H9 (cell line): ENCODE data around the gene KLHL13. TPM values are rescaled to one million over a fixed set of nuclear protein-coding genes. Genes with fewer than 3 reads are reported as not detected.

ENCODE experiments used
- DNase-seq: peaks from one replicate; pipeline ENCODE4 v3.0.0-alpha.2; 2017
- H2AFZ ChIP-seq: one replicate; pipeline ENCODE4 v1.6.1; 2013; ENCODE audit warnings: mild to moderate bottlenecking, low read length, control low read depth, moderate library complexity
- H2AK5ac ChIP-seq: 2 replicates; pipeline ENCODE4 v1.6.1; 2013; ENCODE audit warnings: low read length, control low read depth, mixed read lengths; ENCODE audit not compliant: insufficient read length
- H2BK120ac ChIP-seq: one replicate; pipeline ENCODE4 v1.6.1; 2013; ENCODE audit warnings: low read depth, mild to moderate bottlenecking, low read length, control low read depth, inconsistent platforms; ENCODE audit not compliant: poor library complexity, severe bottlenecking
- H2BK12ac ChIP-seq: 2 replicates; pipeline ENCODE4 v1.6.1; 2013; ENCODE audit warnings: low read length, control low read depth, mixed read lengths, low read depth; ENCODE audit not compliant: insufficient read length
- H2BK15ac ChIP-seq: 2 replicates; pipeline ENCODE4 v1.6.1; 2013; ENCODE audit warnings: low read depth, low read length, control low read depth
- H2BK20ac ChIP-seq: one replicate; pipeline ENCODE4 v1.6.1; 2013; ENCODE audit warnings: low read depth, mild to moderate bottlenecking, low read length, control low read depth, inconsistent platforms; ENCODE audit not compliant: poor library complexity, severe bottlenecking
- H2BK5ac ChIP-seq: 2 replicates; pipeline ENCODE4 v1.6.1; 2013; ENCODE audit warnings: low read length, control low read depth, mixed read lengths; ENCODE audit not compliant: insufficient read length
- H3K14ac ChIP-seq: 2 replicates; pipeline ENCODE4 v1.6.1; 2013; ENCODE audit warnings: low read length, control low read depth; ENCODE audit not compliant: insufficient read depth
- H3K18ac ChIP-seq: 2 replicates; pipeline ENCODE4 v1.6.1; 2013; ENCODE audit warnings: low read depth, mild to moderate bottlenecking, mixed read lengths, low read length, control low read depth; ENCODE audit not compliant: insufficient read length
- H3K23ac ChIP-seq: 2 replicates; pipeline ENCODE4 v1.6.1; 2013; ENCODE audit warnings: low read length, control low read depth, mixed read lengths, low read depth; ENCODE audit not compliant: insufficient read length
- H3K23me2 ChIP-seq: 2 replicates; pipeline ENCODE4 v1.6.1; 2013; ENCODE audit warnings: low read depth, mild to moderate bottlenecking, mixed read lengths, low read length, control low read depth; ENCODE audit not compliant: insufficient read length, poor library complexity, severe bottlenecking
- H3K27ac ChIP-seq: 2 replicates; pipeline ENCODE4 v1.5.1; 2013; ENCODE audit warnings: low read length, control low read depth, mixed read lengths, low read depth; ENCODE audit not compliant: insufficient read length
- H3K27me3 ChIP-seq: 2 replicates; pipeline ENCODE4 v1.6.1; 2013; ENCODE audit warnings: low read length, control low read depth, inconsistent platforms; ENCODE audit not compliant: insufficient read depth
- H3K4ac ChIP-seq: 2 replicates; pipeline ENCODE4 v1.6.1; 2013; ENCODE audit warnings: low read depth, mild to moderate bottlenecking, control low read depth, inconsistent platforms, low read length, moderate library complexity
- H3K4me1 ChIP-seq: 2 replicates; pipeline ENCODE4 v1.6.1; 2013; ENCODE audit warnings: low read length, control low read depth, inconsistent platforms; ENCODE audit not compliant: insufficient read depth
- H3K4me2 ChIP-seq: 2 replicates; pipeline ENCODE4 v1.6.1; 2013; ENCODE audit warnings: low read length, control low read depth, mixed read lengths; ENCODE audit not compliant: insufficient read length, insufficient read depth
- H3K56ac ChIP-seq: 2 replicates; pipeline ENCODE4 v1.6.1; 2013; ENCODE audit warnings: low read depth, mild to moderate bottlenecking, mixed read lengths, low read length, control low read depth; ENCODE audit not compliant: insufficient read length
- H3K79me1 ChIP-seq: 2 replicates; pipeline ENCODE4 v1.6.1; 2013; ENCODE audit warnings: low read depth, mild to moderate bottlenecking, moderate library complexity, low read length, control low read depth, inconsistent platforms; ENCODE audit not compliant: insufficient read depth, poor library complexity, severe bottlenecking
- H3K79me2 ChIP-seq: 2 replicates; pipeline ENCODE4 v1.6.1; 2013; ENCODE audit warnings: low read length, control low read depth, inconsistent platforms; ENCODE audit not compliant: insufficient read depth
- H3K9ac ChIP-seq: 2 replicates; pipeline ENCODE4 v1.6.1; 2013; ENCODE audit warnings: low read length, control low read depth, mixed read lengths; ENCODE audit not compliant: insufficient read length; ENCODE audit errors: extremely low read depth
- H3K9me3 ChIP-seq: one replicate; pipeline ENCODE4 v1.6.1; 2013; ENCODE audit warnings: low read depth, low read length, inconsistent platforms; ENCODE audit not compliant: control insufficient read depth
- H3T11ph ChIP-seq: one replicate; pipeline ENCODE4 v1.6.1; 2013; ENCODE audit warnings: mild to moderate bottlenecking, low read length, control low read depth, inconsistent platforms
- H4K20me1 ChIP-seq: one replicate; pipeline ENCODE4 v1.6.1; 2013; ENCODE audit not compliant: control insufficient read depth, insufficient read length, insufficient read depth
- H4K5ac ChIP-seq: 2 replicates; pipeline ENCODE4 v1.6.1; 2013; ENCODE audit warnings: low read depth, mild to moderate bottlenecking, mixed read lengths, low read length, control low read depth; ENCODE audit not compliant: insufficient read length
- H4K8ac ChIP-seq: replicated peaks from 2 replicates; pipeline ENCODE4 v1.6.1; 2013; ENCODE audit warnings: low read length, control low read depth, mixed read lengths, low read depth; ENCODE audit not compliant: insufficient read length
- H4K91ac ChIP-seq: 2 replicates; pipeline ENCODE4 v1.6.1; 2013; ENCODE audit warnings: low read depth, mild to moderate bottlenecking, moderate library complexity, mixed read lengths, low read length, control low read depth; ENCODE audit not compliant: insufficient read length
- H3K27ac Mint-ChIP-seq, 3 experiments: 2 replicates in 2 of 3; 3 replicates in 1 of 3; pipeline ENCODE4 v1.8.0; 2020 to 2021; ENCODE audit warnings: mixed read lengths in 3 of 3, mild to moderate bottlenecking in 1 of 3, moderate library complexity in 1 of 3
- H3K27me3 Mint-ChIP-seq: 2 replicates; pipeline ENCODE4 v1.8.0; 2021; ENCODE audit warnings: low read depth, mild to moderate bottlenecking, moderate library complexity, mixed read lengths
- H3K36me3 Mint-ChIP-seq, 3 experiments: 2 replicates in 2 of 3; 3 replicates in 1 of 3; pipeline ENCODE4 v1.8.0; 2020 to 2021; ENCODE audit warnings: low read depth in 3 of 3, mixed read lengths in 3 of 3; ENCODE audit not compliant: insufficient read depth in 1 of 3
- H3K4me1 Mint-ChIP-seq, 2 experiments: 2 replicates each; pipeline ENCODE4 v1.8.0; 2020; ENCODE audit warnings: mixed read lengths in 2 of 2
- H3K4me3 Mint-ChIP-seq, 2 experiments: 2 replicates in 1 of 2; 3 replicates in 1 of 2; pipeline ENCODE4 v1.8.0; 2020 to 2021; ENCODE audit warnings: mild to moderate bottlenecking in 2 of 2, mixed read lengths in 2 of 2, moderate library complexity in 1 of 2
- H3K9me3 Mint-ChIP-seq, 2 experiments: 2 replicates in 1 of 2; 3 replicates in 1 of 2; pipeline ENCODE4 v1.8.0; 2020; ENCODE audit warnings: mild to moderate bottlenecking in 2 of 2, mixed read lengths in 2 of 2, moderate library complexity in 1 of 2
- WGBS: extraction: QIAGEN DNeasy Blood & Tissue Kit; methylation state at CpG from one replicate; pipeline ENCODE4 v1.1.7; 2013; ENCODE audit warnings: missing lambda C conversion rate, low lambda C conversion rate, mixed read lengths; ENCODE audit not compliant: insufficient read length; ENCODE audit errors: extremely low coverage; 5-methylcytosine and 5-hydroxymethylcytosine counted together
- total RNA-seq: library from RNA; stranded (reverse); gene quantifications from 2 replicates; pipeline ENCODE4 v1.2.1, GENCODE V29; 2021
- TF ChIP-seq, protein P1 (sequence below): fragments of 200-600 bp; sonication (generic); conservative IDR thresholded peaks from 3 replicates; pipeline ENCODE4 v1.8.0; 2021; ENCODE audit warnings: antibody characterized with exemption, mild to moderate bottlenecking

The KLHL13 gene
- total RNA-seq, 1 experiment from 2014 or later: 4.1 TPM

DNA sequence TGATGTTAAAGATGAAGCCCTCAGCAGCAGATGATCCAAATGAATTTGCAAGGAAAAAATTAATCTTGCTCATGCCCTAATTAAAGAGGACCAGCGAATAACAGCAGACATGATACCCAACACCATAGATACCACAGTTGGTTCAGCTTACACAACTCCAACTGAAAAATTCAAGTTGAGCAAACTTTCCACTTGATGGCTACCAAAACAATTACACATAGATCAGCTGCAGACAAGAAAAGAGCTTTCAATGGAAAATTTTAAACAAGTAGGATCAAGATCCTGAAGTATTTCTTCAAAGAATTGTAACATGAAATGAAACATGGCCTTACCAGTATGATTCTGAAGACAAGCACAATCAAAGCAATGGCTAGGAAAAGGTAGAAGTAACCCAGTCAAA, 90.0 kb downstream of the KLHL13 start:
- Histone ChIP-seq H3K27me3 (no peaks in the 10 kb centered on the region), H3K4me2 (no peak overlapping the region), H4K20me1 (no peaks in the 10 kb centered on the region), H3K4ac (no peak overlapping the region), H2BK5ac (no peak overlapping the region), H3K9me3 (peaks cover 18% of the 10 kb centered on the region), H2AFZ (no peak overlapping the region), H3K23me2 (no peaks in the 10 kb centered on the region), H3K18ac (no peak overlapping the region), H3K14ac (no peak overlapping the region), H2BK15ac (no peak overlapping the region), H2BK20ac (no peak overlapping the region), H4K5ac (no peak overlapping the region), H4K8ac (no peak overlapping the region), H3K79me2 (no peaks in the 10 kb centered on the region), H2AK5ac (no peak overlapping the region), H3K27ac (no peak overlapping the region), H2BK120ac (no peak overlapping the region), H3K56ac (no peak overlapping the region), H3K23ac (no peak overlapping the region), H3K9ac (no peak overlapping the region), H4K91ac (no peak overlapping the region), H3T11ph (no peak overlapping the region), H3K79me1 (no peaks in the 10 kb centered on the region), H2BK12ac (no peak overlapping the region), H3K4me1 (no peaks in the 10 kb centered on the region)
- no peak overlapping the region for H3K4me3 Mint-ChIP-seq
- H3K27me3 Mint-ChIP-seq: no peaks in the 10 kb centered on the region; the same call in 1 of the 2 replicates
- no peak overlapping the region for H3K27ac Mint-ChIP-seq
- DNase-seq: no peak
- peaks cover 0 to 4% of the 10 kb centered on the region in 2 experiments; a peak in 1 of 4 replicates for H3K4me1 Mint-ChIP-seq
- peaks cover 3 to 5% (median 3%) of the 10 kb centered on the region in 3 experiments; a peak in 4 of 7 replicates for H3K36me3 Mint-ChIP-seq
- peaks cover 10 to 67% of the 10 kb centered on the region in 2 experiments for H3K9me3 Mint-ChIP-seq
- TF ChIP-seq, protein P1, sequence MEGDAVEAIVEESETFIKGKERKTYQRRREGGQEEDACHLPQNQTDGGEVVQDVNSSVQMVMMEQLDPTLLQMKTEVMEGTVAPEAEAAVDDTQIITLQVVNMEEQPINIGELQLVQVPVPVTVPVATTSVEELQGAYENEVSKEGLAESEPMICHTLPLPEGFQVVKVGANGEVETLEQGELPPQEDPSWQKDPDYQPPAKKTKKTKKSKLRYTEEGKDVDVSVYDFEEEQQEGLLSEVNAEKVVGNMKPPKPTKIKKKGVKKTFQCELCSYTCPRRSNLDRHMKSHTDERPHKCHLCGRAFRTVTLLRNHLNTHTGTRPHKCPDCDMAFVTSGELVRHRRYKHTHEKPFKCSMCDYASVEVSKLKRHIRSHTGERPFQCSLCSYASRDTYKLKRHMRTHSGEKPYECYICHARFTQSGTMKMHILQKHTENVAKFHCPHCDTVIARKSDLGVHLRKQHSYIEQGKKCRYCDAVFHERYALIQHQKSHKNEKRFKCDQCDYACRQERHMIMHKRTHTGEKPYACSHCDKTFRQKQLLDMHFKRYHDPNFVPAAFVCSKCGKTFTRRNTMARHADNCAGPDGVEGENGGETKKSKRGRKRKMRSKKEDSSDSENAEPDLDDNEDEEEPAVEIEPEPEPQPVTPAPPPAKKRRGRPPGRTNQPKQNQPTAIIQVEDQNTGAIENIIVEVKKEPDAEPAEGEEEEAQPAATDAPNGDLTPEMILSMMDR: no peak
- WGBS: no CpG with 5 or more reads among the region's 1 CpG
